ENCODE data around the gene AP5B1. TPM values are rescaled to one million over a fixed set of nuclear protein-coding genes. Genes with fewer than 3 reads are reported as not detected.

The AP5B1 gene
- total and polyA plus RNA-seq, 9 of the 15 experiments (the other 6 are each of a cell fraction or from before 2014, with no cell fraction given), result 0.51 to 24.2 (median 5.1) TPM

GRCh38 chr11:65817835-65818680 is 37.3 kb upstream of the AP5B1 start (continued):
- TF ChIP-seq ZNF318 (IDR thresholded peaks at IDR 0.05; ENCODE audit: borderline replicate concordance in 1 of 2, low read depth in 1 of 2) (no peak), ZNF584 (CRISPR knock-in tag; IDR thresholded peaks at IDR 0.05; ENCODE audit: low read depth) (no peak), UBTF (IDR thresholded peaks at IDR 0.05; ENCODE audit: borderline replicate concordance in 1 of 2, low read depth in 2 of 2, low read length in 2 of 2) (0 out of 4 replicates have a peak, but pooled peaks of 1 of the 2 experiments have one; percentile 10), RBM25 (IDR thresholded peaks at IDR 0.05; ENCODE audit: low read depth, low read length, severe bottlenecking) (peak; percentile 75), YY1 (IDR thresholded peaks at IDR 0.05; ENCODE audit: borderline replicate concordance in 1 of 3, control insufficient read depth in 1 of 3, extremely low read depth in 1 of 3, insufficient read depth in 3 of 3, insufficient read length in 1 of 3, insufficient replicate concordance in 2 of 3, low read depth in 1 of 3, low read length in 2 of 3) (peak in 1 of 3 experiments; percentile 61), STAT5B (CRISPR knock-in tag; IDR thresholded peaks at IDR 0.05) (no peak), ZNF217 (CRISPR knock-in tag; IDR thresholded peaks at IDR 0.05) (no peak), MXD1 (CRISPR knock-in tag; IDR thresholded peaks at IDR 0.05; ENCODE audit: borderline replicate concordance, poor library complexity, severe bottlenecking) (no peak), TBP (optimal IDR thresholded peaks at IDR 0.05; ENCODE audit: low read depth, low read length) (peak; percentile 41), SMAD2 (IDR thresholded peaks at IDR 0.05; ENCODE audit: low read depth, low read length) (no peak), ZNF561 (CRISPR knock-in tag; conservative IDR thresholded peaks at IDR 0.05) (no peak), ZNF324 (CRISPR knock-in tag; IDR thresholded peaks at IDR 0.05) (no peak), L3MBTL2 (IDR thresholded peaks at IDR 0.05) (peak; percentile 91), NR2C1 (IDR thresholded peaks at IDR 0.05) (no peak), NR2C1 (tag; IDR thresholded peaks at IDR 0.05) (no peak)
